Choroid plexus epithelial cell (primary cell): ENCODE data around the gene IVNS1ABP.
"Not testable (repeated sequence)": the region's sequence is repeated elsewhere in the genome, so short reads cannot be mapped to it uniquely, and the experiment has no call there.

ENCODE experiments used
- DNase-seq: peaks from one replicate; pipeline ENCODE4 v3.0.0-alpha.2; 2010; ENCODE audit warnings: low read depth
- H3K4me3 ChIP-seq: 2 replicates; pipeline ENCODE4 v1.5.1; 2011; ENCODE audit warnings: low read depth, mild to moderate bottlenecking, control low read depth, low read length, moderate library complexity
- CTCF ChIP-seq: conservative IDR thresholded peaks from 2 replicates; pipeline ENCODE4 v1.5.1; 2011; ENCODE audit warnings: low read depth, mild to moderate bottlenecking, control low read depth, inconsistent platforms, low read length, moderate library complexity

IVNS1ABP gene

DNA sequence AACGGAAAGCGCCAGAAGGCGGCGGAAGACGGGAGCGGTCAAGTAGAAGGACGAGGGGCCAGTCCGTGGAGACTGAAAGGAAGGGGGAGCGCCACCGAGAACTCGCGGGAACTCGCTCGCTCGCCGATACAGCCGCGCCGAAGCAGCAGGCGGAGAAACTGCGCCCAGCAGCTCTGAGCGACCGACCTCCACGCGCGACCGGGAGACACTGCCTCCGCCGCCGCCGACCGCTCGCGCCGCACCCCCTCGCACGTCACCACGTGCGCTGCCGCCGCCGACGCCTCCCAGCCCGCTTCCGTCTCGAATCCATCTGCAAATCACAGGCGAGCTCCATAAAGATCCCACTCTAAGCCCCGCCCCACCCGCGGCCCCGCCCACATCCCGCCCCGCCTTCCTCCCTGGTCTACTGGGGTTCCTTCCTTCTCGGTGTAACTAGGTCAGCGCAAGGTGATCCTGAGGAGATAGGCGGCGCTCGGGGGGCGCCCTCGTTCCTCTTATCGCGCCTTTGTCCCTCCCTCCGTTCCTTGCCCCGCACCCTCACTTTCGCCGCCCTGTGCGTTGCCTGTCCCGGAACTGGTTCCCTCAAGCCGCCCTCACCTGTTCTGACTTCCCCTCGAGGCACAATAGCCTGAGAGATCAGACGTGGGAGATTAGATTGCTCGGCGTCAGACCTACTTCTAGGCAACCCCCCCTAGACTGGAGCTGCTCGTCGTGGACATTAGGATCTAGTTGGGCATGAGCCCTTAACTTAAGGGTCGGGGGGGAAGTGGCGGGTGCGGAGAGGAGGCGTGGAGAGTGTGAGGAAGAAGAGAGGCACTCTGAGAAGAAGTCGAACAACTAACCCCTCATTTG lies at the start of gene IVNS1ABP:
Gene IVNS1ABP, minus strand, starts transcription at position 210 of the 852 bp plus-strand sequence. CDS start 7,750 bp downstream, outside the sequence.
- DNase-seq, result peak; percentile 93
- H3K4me3 ChIP-seq, result peak within 1 kb of the TSS; percentile 92
- no peak for TF ChIP-seq CTCF

- no peak overlapping the region for H3K4me3 ChIP-seq
- TF ChIP-seq CTCF, result no peak
- no peak for DNase-seq
Observed at GRCh38 chr1:185365951-185366350, 48.9 kb upstream of the IVNS1ABP start.

DNA sequence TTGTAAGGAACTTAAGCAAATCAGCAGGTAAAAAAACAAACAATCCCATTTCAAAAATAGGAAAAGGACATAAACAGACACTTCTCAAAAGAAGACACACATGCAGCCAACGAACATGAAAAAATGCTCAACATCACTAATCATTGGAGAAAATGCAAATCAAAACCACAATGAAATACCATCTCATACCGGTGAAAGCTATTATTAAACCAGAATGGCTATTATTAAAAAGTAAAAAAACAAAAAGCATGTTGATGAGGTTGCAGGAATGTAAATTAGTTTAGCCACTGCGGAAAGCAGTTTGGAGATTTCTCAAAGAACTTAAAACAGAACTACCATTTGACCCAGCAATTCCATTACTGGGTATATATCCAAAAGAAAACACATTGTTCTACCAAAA lies 47.5 kb upstream of the IVNS1ABP start:
- not testable (repeated sequence) for DNase-seq, H3K4me3 ChIP-seq

DNA sequence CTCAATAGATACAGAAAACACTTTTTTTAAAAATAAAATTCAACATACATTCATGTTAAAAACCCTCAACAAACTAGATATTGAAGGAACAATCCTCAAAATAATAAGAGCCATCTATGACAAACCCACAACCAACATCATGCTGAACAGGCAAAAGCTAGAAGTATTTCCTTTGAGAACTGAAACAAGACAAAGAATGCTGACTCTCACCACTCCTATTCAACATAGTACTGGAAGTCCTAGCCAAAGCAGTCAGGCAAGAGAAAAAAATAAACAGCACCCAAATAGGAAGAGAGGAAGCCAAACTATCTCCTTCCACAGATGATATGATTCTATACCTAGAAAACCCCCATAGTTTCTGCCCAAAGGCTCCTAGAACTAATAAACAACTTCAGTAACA lies 46.2 kb upstream of the IVNS1ABP start:
- TF ChIP-seq CTCF, result no peak
- peak; percentile 39 for DNase-seq
- no peak overlapping the region for H3K4me3 ChIP-seq

DNA sequence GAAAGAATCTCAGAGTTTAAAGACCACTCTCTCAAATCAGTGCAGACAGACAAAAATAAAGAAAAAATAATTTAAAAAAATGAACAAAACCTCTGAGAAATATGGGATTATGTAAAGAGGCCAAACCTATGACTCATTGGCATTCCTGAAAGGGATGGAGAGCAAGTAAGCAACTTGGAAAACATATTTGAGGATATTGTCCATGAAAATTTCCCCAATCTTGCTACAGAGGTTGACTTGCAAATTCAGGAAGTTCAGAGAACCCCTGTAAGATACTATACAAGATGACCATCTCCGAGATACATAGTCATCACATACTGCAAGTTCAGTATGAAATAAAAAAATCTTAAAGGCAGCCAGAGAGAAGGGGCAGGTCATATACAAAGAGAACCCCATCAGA lies 43.7 kb upstream of the IVNS1ABP start:
- H3K4me3 ChIP-seq, result no peak overlapping the region
- no peak for DNase-seq
- TF ChIP-seq CTCF, result no peak

GRCh38 chr1:185358957-185359356 lies 41.9 kb upstream of the IVNS1ABP start:
- no peak for DNase-seq
- H3K4me3 ChIP-seq, result no peak overlapping the region
- no peak for TF ChIP-seq CTCF

DNA sequence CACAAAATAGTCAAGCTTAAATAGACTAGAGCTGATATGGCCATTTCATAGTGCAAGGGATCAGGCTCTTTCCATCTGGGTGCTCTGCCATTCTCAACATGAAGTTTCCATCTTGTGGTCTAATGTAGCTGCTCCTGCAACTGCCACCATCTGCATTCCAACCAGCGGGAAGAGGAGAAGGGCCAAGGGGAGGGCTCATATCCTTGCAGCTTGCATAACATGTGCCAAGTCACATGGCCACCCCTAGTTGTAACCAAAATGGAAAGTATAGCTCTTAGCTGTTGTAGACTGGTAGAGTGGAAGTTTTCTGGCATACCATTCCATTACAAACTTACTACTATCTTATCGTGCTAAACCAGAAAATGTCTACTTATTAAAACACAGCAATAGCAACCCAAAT lies 38.9 kb upstream of the IVNS1ABP start:
- no peak overlapping the region for H3K4me3 ChIP-seq
- no peak for TF ChIP-seq CTCF
- DNase-seq, result no peak
